KMS-11 (cell line): ENCODE results near the gene DNAH17.
A peak's percentile ranks its signal among the peaks of the same experiment; 100 is the strongest.

Source experiments
- H2AFZ ChIP-seq: fragments of 200-600 bp; sonication (generic); 2 replicates; pipeline ENCODE4 v1.6.1; 2016; ENCODE audit warnings: antibody characterized with exemption, mixed run types, low read depth
- H3K27ac ChIP-seq: fragments of 200-600 bp; sonication (generic); 2 replicates; pipeline ENCODE4 v1.6.1; 2016; ENCODE audit warnings: mild to moderate bottlenecking, mixed run types
- H3K27me3 ChIP-seq: fragments of 200-600 bp; sonication (generic); 2 replicates; pipeline ENCODE4 v1.6.1; 2017; ENCODE audit warnings: mild to moderate bottlenecking, low read depth, mixed run types, moderate library complexity; ENCODE audit not compliant: insufficient read depth
- H3K36me3 ChIP-seq: fragments of 200-600 bp; sonication (generic); 2 replicates; pipeline ENCODE4 v1.6.1; 2017; ENCODE audit warnings: mild to moderate bottlenecking, mixed run types; ENCODE audit not compliant: insufficient read depth
- H3K4me1 ChIP-seq: fragments of 200-600 bp; sonication (generic); 2 replicates; pipeline ENCODE4 v1.6.1; 2016; ENCODE audit warnings: mild to moderate bottlenecking, low read depth, mixed run types; ENCODE audit not compliant: poor library complexity, severe bottlenecking
- H3K4me2 ChIP-seq: fragments of 200-600 bp; sonication (generic); 2 replicates; pipeline ENCODE4 v1.7.0; 2016; ENCODE audit warnings: mild to moderate bottlenecking, mixed run types
- H3K4me3 ChIP-seq: fragments of 200-600 bp; sonication (generic); IDR thresholded peaks from 2 replicates; pipeline ENCODE4 v1.6.1; 2017; ENCODE audit warnings: low read depth, low read length, mixed read lengths; ENCODE audit not compliant: insufficient read depth
- H3K79me2 ChIP-seq: fragments of 200-600 bp; sonication (generic); 2 replicates; pipeline ENCODE4 v1.6.1; 2016; ENCODE audit warnings: low read depth, mixed run types; ENCODE audit not compliant: insufficient read depth
- H3K9ac ChIP-seq: fragments of 200-600 bp; sonication (generic); 2 replicates; pipeline ENCODE4 v1.6.1; 2016; ENCODE audit warnings: mild to moderate bottlenecking, mixed run types
- H4K20me1 ChIP-seq: fragments of 200-600 bp; sonication (generic); 2 replicates; pipeline ENCODE4 v1.6.1; 2016; ENCODE audit warnings: mild to moderate bottlenecking, mixed run types; ENCODE audit not compliant: insufficient read depth
- TF ChIP-seq, protein P1 (sequence below): fragments of 200-600 bp; sonication (generic); conservative IDR thresholded peaks from 2 replicates; pipeline ENCODE4 v1.6.1; 2017; ENCODE audit warnings: low read depth, mild to moderate bottlenecking, antibody characterized with exemption, low read length, moderate library complexity, mixed read lengths

DNAH17 gene

DNA sequence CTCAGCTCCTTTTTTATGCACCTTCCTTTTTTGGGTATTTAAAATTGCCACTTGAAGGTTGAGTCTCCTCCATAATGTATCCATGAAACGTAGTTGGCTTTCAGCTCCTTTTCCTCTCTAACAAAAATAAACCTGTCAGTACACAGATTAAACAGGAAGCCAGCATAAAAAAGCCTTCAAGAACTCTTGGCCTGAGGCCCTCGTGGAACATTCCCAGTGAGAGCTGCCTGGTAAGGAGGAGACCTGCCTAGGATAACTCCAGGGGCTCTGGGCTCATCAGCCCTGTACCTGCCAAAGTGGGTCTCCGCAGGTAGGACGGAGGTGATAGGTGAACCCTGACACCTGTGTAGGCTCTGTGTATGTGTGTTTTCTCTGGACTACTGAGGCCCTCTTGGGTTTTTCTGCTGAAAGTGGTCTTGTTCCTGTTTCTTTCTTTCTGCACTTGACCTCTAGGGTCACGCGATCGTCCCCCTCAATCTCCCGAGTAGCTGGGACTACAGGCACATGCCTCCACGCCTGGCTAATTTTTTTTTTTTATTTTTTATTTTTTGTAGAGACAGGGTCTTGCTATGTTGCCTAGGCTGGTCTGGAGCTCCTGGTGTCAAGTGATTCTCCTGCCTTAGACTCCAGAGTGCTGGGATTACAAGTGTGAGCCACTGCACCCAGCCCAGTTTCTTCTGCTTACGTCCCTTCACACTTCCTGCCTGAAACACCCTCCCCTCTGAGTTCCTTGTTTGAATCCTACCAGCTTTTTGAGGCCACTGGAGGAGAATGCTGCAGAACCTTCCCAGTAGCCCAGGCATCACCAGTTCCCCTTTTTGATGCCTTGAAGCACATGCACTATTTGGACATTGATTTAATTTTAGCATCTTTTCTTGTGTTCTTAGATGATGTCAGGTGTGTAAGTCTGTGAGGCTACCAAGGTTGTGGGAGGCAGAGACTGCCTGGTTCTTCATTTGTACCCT lies 188.9 kb downstream of the DNAH17 start:
- Histone ChIP-seq H3K9ac (no peak overlapping the region), H3K4me3 (no peak overlapping the region), H3K4me1 (peaks cover 40% of the 10 kb centered on the region), H2AFZ (no peak overlapping the region), H3K36me3 (no peaks in the 10 kb centered on the region), H3K27me3 (no peaks in the 10 kb centered on the region), H3K27ac (no peak overlapping the region), H3K4me2 (no peak overlapping the region), H4K20me1 (peaks cover 22% of the 10 kb centered on the region), H3K79me2 (peaks cover 92% of the 10 kb centered on the region)
- TF ChIP-seq, protein P1, sequence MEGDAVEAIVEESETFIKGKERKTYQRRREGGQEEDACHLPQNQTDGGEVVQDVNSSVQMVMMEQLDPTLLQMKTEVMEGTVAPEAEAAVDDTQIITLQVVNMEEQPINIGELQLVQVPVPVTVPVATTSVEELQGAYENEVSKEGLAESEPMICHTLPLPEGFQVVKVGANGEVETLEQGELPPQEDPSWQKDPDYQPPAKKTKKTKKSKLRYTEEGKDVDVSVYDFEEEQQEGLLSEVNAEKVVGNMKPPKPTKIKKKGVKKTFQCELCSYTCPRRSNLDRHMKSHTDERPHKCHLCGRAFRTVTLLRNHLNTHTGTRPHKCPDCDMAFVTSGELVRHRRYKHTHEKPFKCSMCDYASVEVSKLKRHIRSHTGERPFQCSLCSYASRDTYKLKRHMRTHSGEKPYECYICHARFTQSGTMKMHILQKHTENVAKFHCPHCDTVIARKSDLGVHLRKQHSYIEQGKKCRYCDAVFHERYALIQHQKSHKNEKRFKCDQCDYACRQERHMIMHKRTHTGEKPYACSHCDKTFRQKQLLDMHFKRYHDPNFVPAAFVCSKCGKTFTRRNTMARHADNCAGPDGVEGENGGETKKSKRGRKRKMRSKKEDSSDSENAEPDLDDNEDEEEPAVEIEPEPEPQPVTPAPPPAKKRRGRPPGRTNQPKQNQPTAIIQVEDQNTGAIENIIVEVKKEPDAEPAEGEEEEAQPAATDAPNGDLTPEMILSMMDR: no peak

DNA sequence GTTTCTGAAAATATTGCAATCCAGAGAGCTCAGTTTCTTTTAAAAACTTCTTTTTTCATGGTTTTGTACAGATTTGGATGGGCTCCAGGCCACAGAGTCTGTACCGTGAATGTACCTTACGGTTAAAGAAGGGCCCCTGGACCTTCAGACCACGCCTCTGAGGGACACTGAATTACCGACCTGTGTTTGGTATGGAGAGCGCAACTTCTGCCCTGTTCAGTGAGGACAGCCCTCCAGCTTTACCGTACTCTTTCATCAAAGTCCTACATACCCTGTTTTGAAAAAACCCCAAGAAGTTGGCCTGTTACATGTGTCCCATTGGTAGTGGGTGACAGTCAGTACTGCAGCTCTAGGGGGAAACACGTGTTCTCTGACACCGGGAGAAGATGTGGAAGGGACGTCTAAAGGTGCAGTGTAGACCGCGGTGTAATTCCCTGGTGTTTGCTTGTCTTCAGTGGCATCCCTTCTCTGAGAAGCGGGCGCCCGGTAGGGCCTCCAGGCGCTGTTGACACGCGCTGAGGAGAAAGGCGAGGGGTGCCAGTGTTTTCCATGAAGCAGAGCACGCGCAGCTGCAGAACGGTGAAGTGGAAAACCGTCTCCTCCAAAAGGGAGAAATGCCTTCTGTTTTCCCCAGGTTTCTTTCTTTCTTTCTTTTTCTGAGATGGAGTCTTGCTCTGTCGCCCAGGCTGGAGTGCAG lies 192.6 kb downstream of the DNAH17 start:
- no peaks in the 10 kb centered on the region for H3K27me3 ChIP-seq
- H3K27ac ChIP-seq: peak overlapping the region; percentile 77; the same call in 1 of the 2 replicates
- H3K79me2 ChIP-seq: peaks cover 100% of the 10 kb centered on the region
- H3K4me2 ChIP-seq: peak overlapping the region; percentile 76
- TF ChIP-seq, protein P1: no peak
- H3K36me3 ChIP-seq: no peaks in the 10 kb centered on the region
- H3K4me1 ChIP-seq: peaks cover 68% of the 10 kb centered on the region
- no peak overlapping the region for H2AFZ ChIP-seq
- H4K20me1 ChIP-seq: peaks cover 18% of the 10 kb centered on the region
- H3K4me3 ChIP-seq: no peak overlapping the region
- no peak overlapping the region for H3K9ac ChIP-seq

DNA sequence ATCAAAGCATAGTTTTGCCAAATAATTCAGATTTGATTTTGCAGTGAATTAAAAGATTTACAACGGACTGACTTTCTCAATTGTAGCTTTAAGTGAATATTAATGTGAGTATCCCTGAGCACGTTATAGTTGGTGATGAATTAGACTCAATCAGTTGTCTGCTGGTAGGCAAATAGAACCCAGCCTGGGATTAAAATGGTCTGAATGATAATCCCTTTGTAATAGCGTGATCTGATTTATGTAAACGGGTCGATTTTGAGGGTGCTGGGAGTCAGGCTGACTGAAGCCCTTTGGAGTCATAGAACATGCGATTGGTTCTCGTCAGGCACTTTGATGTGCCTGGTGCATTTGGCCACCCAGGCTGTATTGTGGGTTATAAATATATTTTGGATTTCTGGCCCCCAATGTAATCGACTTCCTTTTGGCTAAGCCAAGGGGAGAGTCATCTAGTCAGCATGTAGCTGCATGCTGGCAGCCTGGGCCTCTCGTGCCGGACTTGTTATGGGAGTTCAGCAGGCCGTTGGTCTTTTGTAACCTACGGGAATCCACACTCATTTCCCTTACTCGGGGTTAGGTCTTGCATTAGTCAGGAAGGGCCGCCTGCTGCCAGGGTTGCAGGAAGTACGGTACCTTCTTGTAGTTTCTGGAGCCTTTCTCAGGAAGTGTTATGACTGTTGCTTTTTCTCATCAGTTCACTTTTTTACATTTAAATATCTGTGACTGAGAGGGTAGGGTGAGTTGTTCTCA lies 193.3 kb downstream of the DNAH17 start:
- peaks cover 74% of the 10 kb centered on the region for H3K4me1 ChIP-seq
- no peak overlapping the region for H3K4me3 ChIP-seq
- TF ChIP-seq, protein P1: no peak
- H3K4me2 ChIP-seq: peak overlapping the region; percentile 76; the same call in 1 of the 2 replicates
- H3K79me2 ChIP-seq: peaks cover 100% of the 10 kb centered on the region
- H3K36me3 ChIP-seq: no peaks in the 10 kb centered on the region
- no peak overlapping the region for H3K9ac ChIP-seq
- no peaks in the 10 kb centered on the region for H3K27me3 ChIP-seq
- no peak overlapping the region for H2AFZ ChIP-seq
- H4K20me1 ChIP-seq: peaks cover 18% of the 10 kb centered on the region
- H3K27ac ChIP-seq: peak overlapping the region; percentile 1; the same call in 1 of the 2 replicates

DNA sequence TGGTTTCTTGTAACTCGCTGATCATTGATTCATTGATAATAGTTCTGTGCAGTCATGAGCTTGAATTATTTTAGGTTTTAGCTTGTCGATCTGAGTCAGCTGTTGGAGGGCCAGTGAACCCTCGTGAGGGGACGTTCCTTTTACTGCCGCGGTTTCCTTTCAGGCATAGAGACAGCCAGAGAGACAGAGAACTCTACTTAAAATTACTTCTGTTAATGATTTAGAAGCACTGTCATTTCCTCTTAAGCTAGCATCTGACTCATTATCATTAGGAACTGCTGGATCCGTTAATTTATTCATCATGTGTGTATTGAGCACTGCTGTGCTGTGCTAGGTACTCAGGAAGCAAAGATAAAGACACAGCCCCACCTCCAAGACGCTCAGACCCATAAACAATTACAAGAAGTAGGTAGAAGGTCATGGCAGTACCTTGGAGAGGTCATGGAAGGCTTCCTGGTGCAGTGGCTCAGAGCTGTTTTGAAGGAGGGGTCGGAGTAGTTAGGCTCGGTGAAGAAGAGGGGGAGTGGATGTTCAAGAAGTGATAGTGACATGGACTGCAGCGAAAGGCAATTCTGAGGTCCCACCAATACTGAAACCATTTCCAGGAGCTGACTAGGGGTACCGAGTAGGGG lies 195.5 kb downstream of the DNAH17 start:
- H4K20me1 ChIP-seq: peaks cover 18% of the 10 kb centered on the region
- H2AFZ ChIP-seq: no peak overlapping the region
- no peak overlapping the region; the same call in 1 of the 2 replicates for H3K4me2 ChIP-seq
- no peaks in the 10 kb centered on the region for H3K27me3 ChIP-seq
- TF ChIP-seq, protein P1: no peak
- no peak overlapping the region for H3K27ac ChIP-seq
- no peak overlapping the region for H3K4me3 ChIP-seq
- peaks cover 80% of the 10 kb centered on the region for H3K4me1 ChIP-seq
- no peaks in the 10 kb centered on the region for H3K36me3 ChIP-seq
- H3K79me2 ChIP-seq: peaks cover 85% of the 10 kb centered on the region
- no peak overlapping the region for H3K9ac ChIP-seq
